PC-3 (cell line): Measurements from ENCODE around the gene SLC25A19. TPM values are rescaled to one million over a fixed set of nuclear protein-coding genes. Genes with fewer than 3 reads are reported as not detected.

Source experiments
- ATAC-seq: fragments of 200-7000 bp; cut with Tn5 transposase; 2 replicates; pipeline ENCODE4 v1.9.1; 2020; ENCODE audit warnings: mild to moderate bottlenecking, moderate library complexity
- BruUV-seq: library from RNA; stranded (reverse); fragments of 400-500 nt; replicated peaks from 2 replicates; lab custom pipeline; 2021; lab: Mats Ljungman, UMichigan
- CTCF ChIA-PET: fragments of 300-600 bp; sonication (Branson Sonifier 250); formaldehyde crosslinking; loops from one replicate; lab custom pipeline; 2022; ENCODE audit warnings: antibody characterized with exemption; lab: Charles Lee
- POLR2A ChIA-PET: fragments of 300-600 bp; sonication (Branson Sonifier 250); formaldehyde crosslinking; loops from one replicate; lab custom pipeline; 2022; ENCODE audit warnings: antibody characterized with exemption; ENCODE audit not compliant: unreplicated experiment; lab: Charles Lee
- DNase-seq: peaks from one replicate; pipeline ENCODE4 v3.0.0-alpha.2; 2015
- H2AFZ ChIP-seq: fragments of 300-600 bp; sonication (generic); 2 replicates; pipeline ENCODE4 v1.6.0; 2016; ENCODE audit warnings: antibody characterized with exemption, low read length
- H3F3A ChIP-seq: fragments of 300-600 bp; sonication (generic); one replicate; pipeline ENCODE4 v1.6.0; 2017; ENCODE audit warnings: antibody characterized with exemption, low read length, control low read depth, mild to moderate bottlenecking; ENCODE audit not compliant: unreplicated experiment
- H3K27ac ChIP-seq: fragments of 300-600 bp; sonication (generic); 2 replicates; pipeline ENCODE4 v1.5.1; 2016; ENCODE audit warnings: mild to moderate bottlenecking, low read length
- H3K27me3 ChIP-seq: fragments of 300-600 bp; sonication (generic); 2 replicates; pipeline ENCODE4 v1.6.1; 2016; ENCODE audit warnings: low read length, mixed read lengths
- H3K36me3 ChIP-seq: fragments of 300-600 bp; sonication (generic); 2 replicates; pipeline ENCODE4 v1.6.1; 2016; ENCODE audit warnings: low read depth, mixed run types, low read length, mixed read lengths
- H3K4me1 ChIP-seq: fragments of 300-600 bp; sonication (generic); 2 replicates; pipeline ENCODE4 v1.5.1; 2016; ENCODE audit warnings: low read length; ENCODE audit not compliant: insufficient read depth
- H3K4me2 ChIP-seq: fragments of 300-600 bp; sonication (generic); 2 replicates; pipeline ENCODE4 v1.6.0; 2016; ENCODE audit warnings: low read length
- H3K4me3 ChIP-seq: fragments of 300-600 bp; sonication (generic); 2 replicates; pipeline ENCODE4 v1.5.1; 2016; ENCODE audit warnings: mild to moderate bottlenecking, low read length, mixed read lengths
- H3K79me2 ChIP-seq: fragments of 300-600 bp; sonication (generic); 2 replicates; pipeline ENCODE4 v1.6.1; 2017; ENCODE audit warnings: low read length, mixed read lengths
- H3K9ac ChIP-seq: fragments of 300-600 bp; sonication (generic); 2 replicates; pipeline ENCODE4 v1.6.0; 2016; ENCODE audit warnings: mild to moderate bottlenecking, low read length
- H3K9me2 ChIP-seq: fragments of 300-600 bp; sonication (generic); replicated peaks from 2 replicates; pipeline ENCODE4 v1.6.1; 2016; ENCODE audit warnings: mixed run types, low read length, mixed read lengths
- H3K9me3 ChIP-seq: fragments of 300-600 bp; sonication (generic); 2 replicates; pipeline ENCODE4 v1.6.1; 2016; ENCODE audit warnings: low read length, mixed read lengths
- H4K20me1 ChIP-seq: fragments of 300-600 bp; sonication (generic); 2 replicates; pipeline ENCODE4 v1.6.1; 2016; ENCODE audit warnings: low read length, mixed read lengths
- EZH2 ChIP-seq: fragments of 300-600 bp; sonication (generic); IDR thresholded peaks from one replicate; pipeline ENCODE4 v1.6.1; 2017; ENCODE audit warnings: antibody characterized with exemption, mild to moderate bottlenecking, low read length; ENCODE audit not compliant: unreplicated experiment
- EZH2phosphoT487 ChIP-seq: fragments of 300-600 bp; sonication (generic); IDR thresholded peaks from 2 replicates; pipeline ENCODE4 v1.6.1; 2018; ENCODE audit warnings: mild to moderate bottlenecking, antibody characterized with exemption, low read length, borderline replicate concordance
- intact Hi-C: fragments of 100-400 bp; cut with micrococcal nuclease; formaldehyde crosslinking; loops from 2 replicates; pipeline ENCODE4 v1.9.0; 2023
- total RNA-seq: library from RNA; depleted of rRNA; stranded (reverse); fragments of >200 nt; gene quantifications from 2 replicates; pipeline ENCODE4 v1.2.3, GENCODE V29; 2014
- TF ChIP-seq, protein P1 (sequence below): fragments of 300-600 bp; sonication (generic); conservative IDR thresholded peaks from 2 replicates; pipeline ENCODE4 v1.5.1; 2017; ENCODE audit warnings: antibody characterized with exemption, low read depth, mild to moderate bottlenecking, low read length

The SLC25A19 gene
- total RNA-seq, 1 experiment from 2014 or later = 75.0 TPM

DNA sequence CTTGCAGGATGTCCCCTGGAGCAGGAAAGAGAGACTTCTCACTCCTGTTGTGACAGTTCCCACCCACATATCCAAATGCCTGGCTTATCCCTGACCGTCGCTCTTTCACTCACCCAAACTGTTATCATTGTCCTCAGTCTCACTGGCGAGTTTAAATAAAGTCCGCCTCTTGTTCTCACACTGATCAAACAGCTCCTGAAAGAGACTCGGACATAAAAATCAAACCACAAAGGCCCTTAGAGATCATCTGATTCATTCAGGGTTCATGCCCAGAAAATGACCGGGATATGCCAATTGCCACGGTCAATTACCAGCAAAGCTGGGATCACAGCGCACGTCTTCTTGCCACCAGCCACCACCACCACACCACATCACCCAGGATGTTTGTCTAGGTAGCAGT is 47.7 kb downstream of the SLC25A19 start:
- Histone ChIP-seq H3K4me3 (no peak overlapping the region), H3K27me3 (no peaks in the 10 kb centered on the region), H4K20me1 (no peaks in the 10 kb centered on the region), H3K9ac (no peak overlapping the region), H3K27ac (no peak overlapping the region), H3K79me2 (no peaks in the 10 kb centered on the region), H3K36me3 (peaks cover 80% of the 10 kb centered on the region), H3K4me1 (no peaks in the 10 kb centered on the region), H2AFZ (no peak overlapping the region), H3K9me3 (no peaks in the 10 kb centered on the region), H3F3A (peaks cover 3% of the 10 kb centered on the region), H3K4me2 (no peak overlapping the region), H3K9me2 (no peaks in the 10 kb centered on the region)
- DNase-seq = no peak
- ChIA-PET CTCF (interaction anchor here (1.6 to 1.7 kb wide), 2 partner anchors 29 to 182 kb away, joined by 5 to 9 read pairs; partner anchors contain the start of gene MIF4GD), POLR2A (no interaction called here)
- TF ChIP-seq EZH2 = no peak
- TF ChIP-seq EZH2phosphoT487 = no peak
- TF ChIP-seq, protein P1, sequence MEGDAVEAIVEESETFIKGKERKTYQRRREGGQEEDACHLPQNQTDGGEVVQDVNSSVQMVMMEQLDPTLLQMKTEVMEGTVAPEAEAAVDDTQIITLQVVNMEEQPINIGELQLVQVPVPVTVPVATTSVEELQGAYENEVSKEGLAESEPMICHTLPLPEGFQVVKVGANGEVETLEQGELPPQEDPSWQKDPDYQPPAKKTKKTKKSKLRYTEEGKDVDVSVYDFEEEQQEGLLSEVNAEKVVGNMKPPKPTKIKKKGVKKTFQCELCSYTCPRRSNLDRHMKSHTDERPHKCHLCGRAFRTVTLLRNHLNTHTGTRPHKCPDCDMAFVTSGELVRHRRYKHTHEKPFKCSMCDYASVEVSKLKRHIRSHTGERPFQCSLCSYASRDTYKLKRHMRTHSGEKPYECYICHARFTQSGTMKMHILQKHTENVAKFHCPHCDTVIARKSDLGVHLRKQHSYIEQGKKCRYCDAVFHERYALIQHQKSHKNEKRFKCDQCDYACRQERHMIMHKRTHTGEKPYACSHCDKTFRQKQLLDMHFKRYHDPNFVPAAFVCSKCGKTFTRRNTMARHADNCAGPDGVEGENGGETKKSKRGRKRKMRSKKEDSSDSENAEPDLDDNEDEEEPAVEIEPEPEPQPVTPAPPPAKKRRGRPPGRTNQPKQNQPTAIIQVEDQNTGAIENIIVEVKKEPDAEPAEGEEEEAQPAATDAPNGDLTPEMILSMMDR = no peak
- ATAC-seq = no peak
- no TSS peak for BruUV-seq
- intact Hi-C loops = no loop called here

DNA sequence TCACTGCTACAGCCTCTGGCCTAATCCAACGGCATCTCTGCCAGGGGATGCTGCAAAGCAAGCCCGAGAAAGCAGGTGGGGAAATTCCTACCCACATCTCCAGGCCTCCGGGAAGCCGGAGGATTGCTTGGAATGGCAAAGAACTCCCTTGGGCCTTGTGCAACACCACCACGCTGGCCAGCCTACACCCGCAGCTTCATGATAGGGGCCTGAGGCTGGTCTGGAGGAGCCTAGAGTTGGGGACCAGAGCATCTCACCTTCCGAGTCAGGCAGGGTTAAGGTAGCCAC is 48.1 kb downstream of the SLC25A19 start:
- intact Hi-C loops = no loop called here
- Histone ChIP-seq H3K36me3 (peaks cover 80% of the 10 kb centered on the region), H3K27me3 (no peaks in the 10 kb centered on the region), H3K9me3 (no peaks in the 10 kb centered on the region), H3K27ac (no peak overlapping the region), H2AFZ (no peak overlapping the region), H3K4me3 (no peak overlapping the region), H4K20me1 (no peaks in the 10 kb centered on the region), H3K79me2 (no peaks in the 10 kb centered on the region), H3K9ac (no peak overlapping the region), H3K9me2 (no peaks in the 10 kb centered on the region), H3F3A (peaks cover 4% of the 10 kb centered on the region), H3K4me2 (no peak overlapping the region), H3K4me1 (no peaks in the 10 kb centered on the region)
- TF ChIP-seq, protein P1 = no peak
- no peak for TF ChIP-seq EZH2phosphoT487
- no peak for TF ChIP-seq EZH2
- ChIA-PET POLR2A (interaction anchor here (0.5 kb wide), 1 partner anchor 14 kb away, joined by 3 read pairs; no protein-coding TSS in a partner anchor), CTCF (interaction anchor here (0.6 to 1.7 kb wide), 4 partner anchors 9 to 181 kb away, joined by 3 to 9 read pairs (median 4); partner anchors contain the start of gene MIF4GD)
- no TSS peak for BruUV-seq
- ATAC-seq (no peak), DNase-seq (no peak)

DNA sequence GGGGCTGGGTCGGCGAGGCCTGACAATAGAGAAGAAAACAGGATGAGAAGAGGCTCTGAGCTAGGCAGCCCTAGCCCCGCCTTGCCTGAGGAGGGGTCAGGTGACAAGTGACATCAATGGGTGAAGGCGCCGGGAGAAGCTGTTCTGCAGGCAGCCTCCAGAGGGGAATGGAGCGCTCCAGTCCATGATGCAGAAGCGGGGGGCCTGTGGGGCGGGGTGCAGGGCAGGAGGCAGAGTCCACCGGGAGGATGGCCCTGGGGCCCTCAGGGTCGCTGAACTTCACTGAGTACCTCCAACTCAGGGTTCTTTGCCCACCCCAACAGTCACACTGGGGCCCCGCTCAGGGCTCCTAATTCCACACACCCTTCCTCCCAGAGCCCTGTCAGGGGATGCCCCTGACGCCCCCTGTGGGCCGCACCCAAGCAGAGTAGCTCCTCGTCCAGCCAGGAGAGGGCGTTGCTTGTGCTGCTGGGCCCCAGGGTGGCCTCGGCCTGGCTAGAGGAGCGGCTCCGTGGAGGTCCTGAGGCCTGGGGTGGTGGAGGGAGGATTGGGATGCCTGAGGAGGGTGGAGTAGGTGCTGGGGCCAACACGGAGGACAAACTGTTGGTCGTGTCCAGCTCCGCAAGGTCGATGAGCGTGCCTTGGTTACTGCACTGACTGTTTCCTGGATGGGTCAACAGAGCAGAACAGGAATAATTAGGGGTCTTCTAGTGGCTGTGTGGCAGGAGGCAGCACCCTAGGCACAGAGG is 48.7 kb downstream of the SLC25A19 start:
- no peak overlapping the region for H3K4me2 ChIP-seq
- no peak overlapping the region for H3K27ac ChIP-seq
- peaks cover 80% of the 10 kb centered on the region for H3K36me3 ChIP-seq
- H3K9me3 ChIP-seq = no peaks in the 10 kb centered on the region
- CTCF ChIA-PET = interaction anchor here (0.6 to 1.7 kb wide), 6 partner anchors 8 to 181 kb away, joined by 3 to 9 read pairs (median 4); partner anchors contain the start of gene MIF4GD
- intact Hi-C loops = no loop called here
- H3K4me1 ChIP-seq = no peaks in the 10 kb centered on the region
- DNase-seq = peak; percentile 47
- no peaks in the 10 kb centered on the region for H3K27me3 ChIP-seq
- no peaks in the 10 kb centered on the region for H3K79me2 ChIP-seq
- no TSS peak for BruUV-seq
- TF ChIP-seq EZH2 = no peak
- TF ChIP-seq, protein P1 = peak; percentile 98
- POLR2A ChIA-PET = interaction anchor here (0.5 kb wide), 1 partner anchor 13 kb away, joined by 3 read pairs; no protein-coding TSS in a partner anchor
- peak; percentile 21 for ATAC-seq
- no peaks in the 10 kb centered on the region for H4K20me1 ChIP-seq
- no peaks in the 10 kb centered on the region for H3K9me2 ChIP-seq
- no peak overlapping the region for H2AFZ ChIP-seq
- no peak overlapping the region for H3K4me3 ChIP-seq
- no peak overlapping the region for H3K9ac ChIP-seq
- peaks cover 4% of the 10 kb centered on the region for H3F3A ChIP-seq
